Astrocyte (in vitro differentiated cells and primary cell): ENCODE measurements around the gene NAV2. TPM values are rescaled to one million over a fixed set of nuclear protein-coding genes. Genes with fewer than 3 reads are reported as not detected.

Experiments used
- DNase-seq: peaks from one replicate; pipeline ENCODE4 v3.0.0-alpha.2; 2010; ENCODE audit warnings: low read depth
- FAIRE-seq: peaks from 2 replicates; lab custom pipeline; 2011; peaks lifted over from hg19 to GRCh38; lab: Jason Lieb, UNC
- H2AFZ ChIP-seq: 2 replicates; pipeline ENCODE4 v1.6.0; 2012; ENCODE audit warnings: low read depth, low read length, inconsistent platforms
- H3K27ac ChIP-seq: 2 replicates; pipeline ENCODE4 v1.5.1; 2011; ENCODE audit warnings: low read depth, low read length, inconsistent platforms
- H3K27me3 ChIP-seq: 2 replicates; pipeline ENCODE4 v1.6.0; 2011; ENCODE audit warnings: low read length, inconsistent platforms; ENCODE audit not compliant: insufficient read depth
- H3K36me3 ChIP-seq: 2 replicates; pipeline ENCODE4 v1.5.1; 2011; ENCODE audit warnings: low read length, inconsistent platforms; ENCODE audit not compliant: insufficient read depth
- H3K4me1 ChIP-seq: 2 replicates; pipeline ENCODE4 v1.5.1; 2011; ENCODE audit warnings: low read length, inconsistent platforms; ENCODE audit not compliant: insufficient read depth
- H3K4me2 ChIP-seq: 2 replicates; pipeline ENCODE4 v1.6.0; 2012; ENCODE audit warnings: low read length, inconsistent platforms
- H3K4me3 ChIP-seq: 2 replicates; pipeline ENCODE4 v1.5.1; 2011; ENCODE audit warnings: low read depth, mild to moderate bottlenecking, low read length, inconsistent platforms; ENCODE audit not compliant: insufficient read depth
- H3K79me2 ChIP-seq: 2 replicates; pipeline ENCODE4 v1.6.0; 2012; ENCODE audit warnings: mild to moderate bottlenecking, low read length, inconsistent platforms; ENCODE audit not compliant: insufficient read depth
- H3K9ac ChIP-seq: 2 replicates; pipeline ENCODE4 v1.6.0; 2012; ENCODE audit warnings: mild to moderate bottlenecking, low read length, inconsistent platforms
- H3K9me3 ChIP-seq: 2 replicates; pipeline ENCODE4 v1.5.1; 2012; ENCODE audit warnings: low read depth, mild to moderate bottlenecking, low read length, inconsistent platforms; ENCODE audit not compliant: insufficient read depth
- H4K20me1 ChIP-seq: 2 replicates; pipeline ENCODE4 v1.6.0; 2012; ENCODE audit warnings: low read length, inconsistent platforms; ENCODE audit not compliant: insufficient read depth
- H3K27ac Mint-ChIP-seq: one replicate; pipeline ENCODE4 v1.8.0; 2021; ENCODE audit warnings: mild to moderate bottlenecking, mixed read lengths; ENCODE audit not compliant: unreplicated experiment
- H3K27me3 Mint-ChIP-seq: one replicate; pipeline ENCODE4 v1.8.0; 2021; ENCODE audit warnings: low read depth, mixed read lengths; ENCODE audit not compliant: unreplicated experiment
- H3K36me3 Mint-ChIP-seq: one replicate; pipeline ENCODE4 v1.8.0; 2021; ENCODE audit warnings: low read depth, mixed read lengths; ENCODE audit not compliant: unreplicated experiment
- H3K4me1 Mint-ChIP-seq: one replicate; pipeline ENCODE4 v1.8.0; 2021; ENCODE audit warnings: low read depth, mixed read lengths; ENCODE audit not compliant: unreplicated experiment
- H3K4me3 Mint-ChIP-seq: one replicate; pipeline ENCODE4 v1.8.0; 2021; ENCODE audit warnings: mild to moderate bottlenecking, moderate library complexity, mixed read lengths; ENCODE audit not compliant: unreplicated experiment
- H3K9me3 Mint-ChIP-seq: one replicate; pipeline ENCODE4 v1.8.0; 2021; ENCODE audit warnings: mild to moderate bottlenecking, mixed read lengths; ENCODE audit not compliant: unreplicated experiment
- EZH2 ChIP-seq: IDR thresholded peaks from 2 replicates; pipeline ENCODE4 v1.6.1; 2012; ENCODE audit warnings: mild to moderate bottlenecking, low read length, inconsistent platforms; ENCODE audit not compliant: insufficient read depth
- total RNA-seq: library from RNA; stranded (reverse); gene quantifications from 2 replicates; pipeline ENCODE4 v1.2.1, GENCODE V29; 2021
- TF ChIP-seq, protein P1 (sequence below): IDR thresholded peaks from 2 replicates; pipeline ENCODE4 v1.5.1; 2011; ENCODE audit warnings: low read depth, mild to moderate bottlenecking, inconsistent platforms, low read length, moderate library complexity; ENCODE audit not compliant: insufficient read depth

Gene NAV2
- total RNA-seq, 1 donor from 2014 or later, result 20.6 TPM

DNA sequence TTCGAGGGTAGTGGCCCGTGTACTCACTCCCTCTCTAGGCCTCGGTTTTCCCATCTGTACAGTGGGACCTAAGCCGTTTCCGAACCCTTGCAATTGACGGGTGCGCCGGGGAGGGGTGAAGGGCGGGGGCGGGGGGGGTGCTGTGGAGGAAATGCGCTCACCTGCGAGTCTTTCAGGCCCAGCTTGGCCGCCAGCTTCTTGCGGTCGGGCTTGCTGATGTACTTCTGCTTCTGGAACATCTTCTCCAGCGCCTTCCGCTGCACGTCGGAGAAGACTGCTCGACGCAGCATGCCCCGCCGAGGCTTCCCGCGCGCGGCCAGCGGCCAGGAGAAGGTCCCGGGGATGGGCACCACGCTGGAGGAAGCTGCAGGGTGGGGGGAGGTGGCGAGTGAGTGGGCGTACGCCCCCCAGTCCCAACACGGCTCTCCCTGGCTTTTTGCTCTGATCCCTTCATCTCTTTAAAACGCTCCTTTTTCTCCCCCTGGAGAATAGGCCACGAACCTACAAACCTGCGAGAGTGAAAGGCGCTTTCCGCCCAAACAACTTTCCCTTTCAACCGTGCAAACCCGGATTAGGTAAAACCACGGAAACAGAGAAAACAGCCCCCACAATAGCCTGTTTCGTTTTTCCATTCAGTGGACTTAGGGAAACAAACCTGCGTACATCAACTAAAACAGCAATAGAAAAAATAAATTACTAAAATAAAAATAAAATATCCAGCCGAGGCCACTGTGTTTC, 444.4 kb downstream of the NAV2 start:
- H2AFZ ChIP-seq, result no peak overlapping the region
- H3K36me3 Mint-ChIP-seq, result peaks cover 9% of the 10 kb centered on the region
- H3K79me2 ChIP-seq, result no peaks in the 10 kb centered on the region
- peak; percentile 65 for TF ChIP-seq EZH2
- TF ChIP-seq, protein P1, sequence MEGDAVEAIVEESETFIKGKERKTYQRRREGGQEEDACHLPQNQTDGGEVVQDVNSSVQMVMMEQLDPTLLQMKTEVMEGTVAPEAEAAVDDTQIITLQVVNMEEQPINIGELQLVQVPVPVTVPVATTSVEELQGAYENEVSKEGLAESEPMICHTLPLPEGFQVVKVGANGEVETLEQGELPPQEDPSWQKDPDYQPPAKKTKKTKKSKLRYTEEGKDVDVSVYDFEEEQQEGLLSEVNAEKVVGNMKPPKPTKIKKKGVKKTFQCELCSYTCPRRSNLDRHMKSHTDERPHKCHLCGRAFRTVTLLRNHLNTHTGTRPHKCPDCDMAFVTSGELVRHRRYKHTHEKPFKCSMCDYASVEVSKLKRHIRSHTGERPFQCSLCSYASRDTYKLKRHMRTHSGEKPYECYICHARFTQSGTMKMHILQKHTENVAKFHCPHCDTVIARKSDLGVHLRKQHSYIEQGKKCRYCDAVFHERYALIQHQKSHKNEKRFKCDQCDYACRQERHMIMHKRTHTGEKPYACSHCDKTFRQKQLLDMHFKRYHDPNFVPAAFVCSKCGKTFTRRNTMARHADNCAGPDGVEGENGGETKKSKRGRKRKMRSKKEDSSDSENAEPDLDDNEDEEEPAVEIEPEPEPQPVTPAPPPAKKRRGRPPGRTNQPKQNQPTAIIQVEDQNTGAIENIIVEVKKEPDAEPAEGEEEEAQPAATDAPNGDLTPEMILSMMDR, result no peak
- no peak for DNase-seq
- H3K4me3 Mint-ChIP-seq, result no peak overlapping the region
- H3K9me3 Mint-ChIP-seq, result peaks cover 37% of the 10 kb centered on the region
- H4K20me1 ChIP-seq, result peaks cover 13% of the 10 kb centered on the region
- peaks cover 5% of the 10 kb centered on the region for H3K9me3 ChIP-seq
- no peak for FAIRE-seq
- H3K4me2 ChIP-seq, result peak overlapping the region; percentile 33
- H3K36me3 ChIP-seq, result no peaks in the 10 kb centered on the region
- no peak overlapping the region for H3K27ac Mint-ChIP-seq
- H3K4me1 ChIP-seq, result no peaks in the 10 kb centered on the region
- H3K4me3 ChIP-seq, result no peak overlapping the region
- no peak overlapping the region for H3K9ac ChIP-seq
- H3K27me3 Mint-ChIP-seq, result peaks cover 63% of the 10 kb centered on the region
- H3K4me1 Mint-ChIP-seq, result peaks cover 3% of the 10 kb centered on the region
- peaks cover 78% of the 10 kb centered on the region for H3K27me3 ChIP-seq
- no peak overlapping the region for H3K27ac ChIP-seq

DNA sequence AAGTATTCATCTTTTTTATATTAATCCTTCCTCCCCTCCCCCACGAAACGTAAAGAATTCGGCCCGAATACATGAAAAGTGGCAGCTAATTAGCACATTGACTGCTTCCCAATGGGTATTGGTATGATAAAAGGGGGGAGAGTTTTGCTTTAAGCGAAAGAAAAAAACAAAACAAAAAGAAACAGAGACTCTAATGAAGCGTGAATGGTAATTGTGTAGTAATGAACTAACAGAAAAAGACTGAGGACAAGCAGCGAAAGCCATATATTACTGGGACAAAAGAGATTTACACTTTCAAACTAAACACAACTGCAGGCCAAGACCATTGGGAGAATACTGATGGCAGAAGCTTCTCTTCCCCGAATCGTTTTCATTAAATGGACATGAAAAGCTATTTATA, 445.1 kb downstream of the NAV2 start:
- peaks cover 5% of the 10 kb centered on the region for H3K9me3 ChIP-seq
- H3K36me3 ChIP-seq, result no peaks in the 10 kb centered on the region
- no peak overlapping the region for H3K4me3 Mint-ChIP-seq
- no peak overlapping the region for H3K4me2 ChIP-seq
- H3K4me3 ChIP-seq, result no peak overlapping the region
- peaks cover 38% of the 10 kb centered on the region for H3K9me3 Mint-ChIP-seq
- H3K4me1 ChIP-seq, result no peaks in the 10 kb centered on the region
- no peak overlapping the region for H3K9ac ChIP-seq
- no peak overlapping the region for H2AFZ ChIP-seq
- no peaks in the 10 kb centered on the region for H3K79me2 ChIP-seq
- peaks cover 9% of the 10 kb centered on the region for H3K36me3 Mint-ChIP-seq
- peaks cover 13% of the 10 kb centered on the region for H4K20me1 ChIP-seq
- no peak for TF ChIP-seq EZH2
- TF ChIP-seq, protein P1, result no peak
- H3K27me3 Mint-ChIP-seq, result peaks cover 70% of the 10 kb centered on the region
- H3K27ac Mint-ChIP-seq, result no peak overlapping the region
- peaks cover 3% of the 10 kb centered on the region for H3K4me1 Mint-ChIP-seq
- no peak for FAIRE-seq
- peaks cover 85% of the 10 kb centered on the region for H3K27me3 ChIP-seq
- DNase-seq, result no peak
- no peak overlapping the region for H3K27ac ChIP-seq
